ENCODE data around the gene ELAVL3. TPM values are rescaled to one million over a fixed set of nuclear protein-coding genes. Genes with fewer than 3 reads are reported as not detected.

Gene ELAVL3
- total RNA-seq = not detected in 2 replicates

DNA sequence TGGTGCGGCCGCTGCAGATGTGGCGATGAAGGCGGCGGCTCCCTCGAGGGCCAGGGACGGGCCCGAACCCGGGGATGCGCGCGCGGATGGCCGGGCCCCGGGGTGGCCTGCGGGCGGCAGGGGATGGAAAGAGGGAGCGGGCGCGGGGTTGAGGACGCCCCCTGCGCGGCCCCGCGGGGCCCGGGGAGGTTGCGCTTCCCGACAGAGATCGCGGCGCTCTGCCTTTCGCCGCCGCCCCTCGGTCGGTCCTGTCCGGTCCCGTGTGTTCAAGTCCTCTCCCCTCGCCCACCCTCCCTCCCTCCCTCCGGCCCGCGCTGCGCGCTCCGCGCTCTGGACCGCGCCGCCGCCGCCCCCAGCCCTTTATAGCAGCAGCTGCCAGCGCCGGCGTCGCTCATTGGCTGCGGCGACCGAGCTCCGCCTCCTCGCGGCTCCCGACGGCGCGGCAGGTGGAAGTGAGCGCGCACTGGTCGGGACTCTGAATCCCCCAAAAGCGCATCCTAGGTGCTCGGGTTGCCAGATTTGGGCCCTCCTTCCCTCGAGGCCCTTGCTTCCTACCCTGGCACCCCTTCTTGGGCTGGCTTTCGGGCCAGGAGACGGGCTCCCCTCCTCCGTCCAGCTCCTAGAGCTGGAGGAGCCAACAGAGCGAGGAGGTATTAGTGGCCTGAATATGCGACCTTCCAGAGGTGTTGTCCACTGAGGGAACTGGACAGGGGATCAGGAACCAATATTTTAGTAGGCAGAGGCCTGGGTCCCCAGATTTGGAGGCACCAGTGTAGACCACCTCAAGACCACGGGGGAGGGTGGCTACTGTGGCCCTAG, at the start of gene ELAVL3:
Gene ELAVL3, minus strand, starts transcription at position 332 of the 819 bp plus-strand sequence. CDS start 438 bp downstream, outside the sequence.

DNA sequence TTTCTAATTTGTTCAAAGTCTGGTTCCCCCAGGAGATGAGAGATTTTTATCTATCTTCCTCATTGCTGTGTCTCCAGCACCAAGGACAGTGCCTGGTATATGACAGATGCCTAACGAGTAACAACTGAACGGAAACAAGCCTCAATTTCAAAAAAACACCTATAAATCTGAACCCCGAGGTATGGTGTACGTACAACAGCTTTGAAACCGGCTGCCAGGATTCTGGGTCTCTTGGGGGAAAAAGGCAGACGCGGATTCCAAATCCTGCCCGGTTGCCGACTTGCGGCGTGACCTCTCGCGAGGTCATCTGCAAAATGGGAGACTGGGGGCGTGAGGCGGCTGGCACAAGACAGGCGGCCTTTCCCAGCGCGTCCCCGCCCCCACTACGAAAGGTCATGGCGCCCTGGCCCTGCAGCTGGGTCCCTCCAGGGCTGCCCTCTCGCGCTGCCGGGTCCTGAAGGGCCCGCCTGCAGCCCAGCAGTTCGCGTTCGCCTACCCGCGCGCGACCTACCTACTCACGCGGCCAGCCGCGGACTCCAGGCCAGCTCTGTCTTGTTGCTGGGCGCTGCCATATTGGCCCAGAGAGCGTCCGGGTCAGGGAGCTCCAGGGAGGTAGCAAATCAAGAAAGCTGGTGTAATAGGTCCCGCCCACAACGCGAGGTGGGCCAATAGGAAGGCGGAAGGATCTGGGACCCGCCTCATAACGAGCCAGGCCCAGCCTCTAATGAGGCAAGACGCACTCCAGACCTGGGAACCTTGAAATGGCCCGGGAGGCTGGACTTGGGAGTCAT, 47.9 kb upstream of the ELAVL3 start, which contains the start of gene ECSIT:
Gene ECSIT, minus strand, starts transcription at position 584 of the 791 bp plus-strand sequence. CDS start 9,964 bp downstream, outside the sequence.

DNA sequence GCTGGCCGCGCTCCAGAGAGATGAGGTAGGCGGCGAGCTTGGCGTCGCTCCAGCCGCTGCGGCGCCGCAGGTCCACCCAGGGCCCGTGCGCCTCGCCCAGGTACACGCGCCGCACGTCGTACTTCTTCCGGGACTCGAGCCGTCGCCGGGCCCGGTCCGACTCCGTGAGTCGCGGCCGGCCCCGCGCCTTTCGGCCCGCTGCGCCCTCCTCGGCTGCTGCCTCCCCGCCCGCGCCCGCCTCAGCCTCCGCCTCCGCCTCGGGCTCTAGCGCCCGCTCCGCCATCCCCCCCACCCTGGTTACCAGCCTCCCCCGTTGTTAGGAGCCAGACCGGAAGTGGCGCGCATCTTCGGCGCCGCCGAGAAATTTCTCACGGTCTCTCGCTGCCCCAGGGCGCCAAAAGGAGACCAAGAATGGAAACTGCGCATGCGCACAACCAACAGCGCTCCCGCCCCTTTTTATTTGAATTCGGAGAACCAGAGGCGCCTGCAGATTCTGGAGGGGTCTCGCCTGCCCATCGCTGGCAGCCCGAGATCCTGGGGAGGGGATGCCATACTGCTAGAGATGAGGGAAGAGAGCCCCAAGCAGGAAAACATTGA, 24.8 kb upstream of the ELAVL3 start, which contains the start of gene ZNF653:
Gene ZNF653, minus strand, starts transcription at position 336 of the 597 bp plus-strand sequence. Its CDS starts 53 bp downstream, at position 283.

DNA sequence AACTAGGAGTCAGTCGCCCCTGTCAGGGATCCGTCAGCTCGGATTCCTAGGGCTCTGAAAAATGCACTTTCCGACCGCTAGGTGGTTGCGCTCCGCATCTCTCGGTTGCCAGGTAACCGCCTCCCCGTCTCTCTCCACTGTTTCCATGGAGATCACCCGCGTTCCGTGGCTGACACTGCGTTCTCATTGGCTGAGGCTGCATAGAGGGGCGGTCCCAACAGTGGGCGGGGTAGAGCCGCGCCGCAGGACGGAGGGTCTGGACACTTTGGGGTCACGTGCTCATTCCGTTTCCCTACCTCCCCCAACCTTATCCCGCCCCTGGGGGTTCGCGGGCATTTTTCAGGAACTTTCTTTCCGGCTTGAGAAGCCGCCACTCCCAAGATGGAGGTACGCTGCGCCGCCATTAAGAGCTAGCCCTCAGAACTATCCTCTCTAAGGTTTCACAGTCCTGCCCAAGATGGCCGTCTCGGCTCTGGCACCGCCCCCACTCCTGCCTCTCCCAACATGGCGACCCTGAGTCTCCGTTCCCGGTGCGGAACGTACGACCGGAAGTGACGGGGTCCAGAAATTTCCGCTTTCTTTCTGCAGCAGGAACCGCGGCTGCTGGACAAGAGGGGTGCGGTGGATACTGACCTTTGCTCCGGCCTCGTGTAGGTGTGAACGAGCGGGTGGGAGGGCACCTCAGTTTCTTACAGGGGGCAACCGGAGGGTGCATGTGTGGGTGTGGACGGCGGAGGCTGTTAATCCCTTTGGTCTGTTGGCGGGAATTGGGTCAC, 45.6 kb downstream of the ELAVL3 start, which contains the start of the genes ODAD3 and PRKCSH:
Gene ODAD3, minus strand, starts transcription at position 65 of the 776 bp plus-strand sequence. CDS start 105 bp downstream, outside the sequence.
Gene PRKCSH, plus strand, starts transcription at position 579 of the 776 bp plus-strand sequence. CDS start 483 bp downstream, outside the sequence.

DNA sequence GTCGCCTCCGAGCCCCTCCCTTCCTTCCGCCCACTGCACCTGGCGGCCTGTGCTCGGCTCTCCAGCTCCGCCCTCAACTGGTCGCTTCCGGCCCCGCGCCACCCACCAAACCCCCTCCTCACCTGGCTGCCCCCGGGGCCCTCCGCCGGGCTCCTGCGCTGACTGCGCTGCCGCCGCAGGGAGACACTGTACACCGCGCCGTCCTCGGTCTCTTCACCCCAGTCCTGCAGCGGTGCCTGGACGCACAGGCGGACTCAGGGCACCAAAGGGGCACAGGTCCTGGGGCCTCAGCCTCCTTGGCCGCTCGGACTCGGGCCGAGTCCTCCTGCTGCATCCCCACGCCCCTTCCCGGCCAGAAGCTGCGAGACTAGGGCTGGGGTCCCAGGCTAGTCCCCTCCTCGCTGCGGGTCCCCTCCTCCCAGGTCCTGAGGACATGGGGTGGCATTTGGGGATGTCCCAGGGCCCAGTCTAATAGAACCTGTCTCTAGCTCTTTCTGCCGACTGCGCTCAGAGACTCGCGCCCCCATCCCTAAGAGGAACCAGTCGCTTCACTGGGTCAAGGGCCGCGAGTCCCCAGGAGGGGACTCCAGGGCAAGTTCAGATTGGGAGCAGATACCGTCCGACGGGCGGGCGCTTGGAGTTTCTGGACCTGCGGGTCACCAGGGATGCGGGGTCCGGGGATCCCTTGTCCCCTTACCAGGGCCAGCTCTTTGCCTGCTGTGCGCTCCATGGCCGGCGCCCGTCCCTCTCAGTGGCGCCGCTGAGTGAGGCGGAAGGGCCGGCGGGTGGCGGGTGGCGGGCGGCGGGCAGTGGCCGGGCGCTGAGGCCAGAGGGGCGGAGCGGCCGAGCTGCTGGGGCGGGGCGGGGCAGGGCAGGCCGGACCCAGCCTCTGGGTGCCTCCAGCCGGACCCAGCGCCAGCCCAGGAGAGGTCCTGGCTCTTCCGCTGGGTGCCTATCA, 62.0 kb downstream of the ELAVL3 start, which contains the start of gene RGL3:
Gene RGL3, minus strand, starts transcription at position 766 of the 958 bp plus-strand sequence. Its CDS starts 36 bp downstream, at position 730.

Other genes starting within 250 kb of the ELAVL3 start
- gene ANGPTL8, start 241.4 kb downstream of the ELAVL3 start, total RNA-seq = not detected in 2 replicates
- gene DOCK6, start 218.5 kb downstream of the ELAVL3 start, total RNA-seq = 24.7 and 29.5 TPM in 2 replicates
- not detected in 2 replicates for gene TSPAN16, start 184.9 kb downstream of the ELAVL3 start, total RNA-seq
- 8.3 and 12.2 TPM in 2 replicates for gene RAB3D, start 141.4 kb downstream of the ELAVL3 start, total RNA-seq
- 120 and 164 TPM in 2 replicates for gene TMEM205, start 134.8 kb downstream of the ELAVL3 start, total RNA-seq
- gene CCDC159, start 134.5 kb downstream of the ELAVL3 start, total RNA-seq = 5.0 and 12.2 TPM in 2 replicates
- gene PLPPR2, start 125.6 kb downstream of the ELAVL3 start, total RNA-seq = 39.9 and 51.1 TPM in 2 replicates
- 1.2 and 1.6 TPM in 2 replicates for gene SWSAP1, start 106.4 kb downstream of the ELAVL3 start, total RNA-seq
- gene EPOR, start 96.7 kb downstream of the ELAVL3 start, total RNA-seq = 1.9 and 3.4 TPM in 2 replicates
- 1.7 and 3.4 TPM in 2 replicates for gene RGL3, start 61.7 kb downstream of the ELAVL3 start, total RNA-seq
- 0.59 TPM in 1 of 2 replicates, not detected in the other for gene ODAD3, start 45.9 kb downstream of the ELAVL3 start, total RNA-seq
- 238 and 254 TPM in 2 replicates for gene PRKCSH, start 45.4 kb downstream of the ELAVL3 start, total RNA-seq
- gene ZNF653, start 24.8 kb upstream of the ELAVL3 start, total RNA-seq = 2.3 and 2.4 TPM in 2 replicates
- 51.1 and 52.2 TPM in 2 replicates for gene ECSIT, start 48.1 kb upstream of the ELAVL3 start, total RNA-seq
- gene CNN1, start 57.8 kb upstream of the ELAVL3 start, total RNA-seq = 0.50 and 3.0 TPM in 2 replicates
- 42.1 and 45.2 TPM in 2 replicates for gene ELOF1, start 78.2 kb upstream of the ELAVL3 start, total RNA-seq
- not detected in 2 replicates for gene ACP5, start 96.6 kb upstream of the ELAVL3 start, total RNA-seq
- 7.1 and 11.2 TPM in 2 replicates for gene ZNF627, start 116.4 kb upstream of the ELAVL3 start, total RNA-seq